GM10248 (cell line): ENCODE results near the gene CRPPA.

Experiments used
- CTCF ChIA-PET: fragments of 300-600 bp; sonication (Branson Sonifier 250); formaldehyde crosslinking; extraction: SDS; loops from one replicate; lab custom pipeline; 2021; ENCODE audit warnings: antibody characterized with exemption; lab: Yijun Ruan, JAX
- POLR2A ChIA-PET: fragments of 350-650 bp; sonication (Branson Sonifier 250); formaldehyde crosslinking; extraction: SDS; loops from one replicate; lab custom pipeline; 2020; ENCODE audit warnings: antibody characterized with exemption; lab: Yijun Ruan, JAX
- DNase-seq: peaks from one replicate; pipeline ENCODE4 v3.0.0; 2012; ENCODE audit errors: extremely low spot score
- CTCF ChIP-seq: IDR thresholded peaks from 2 replicates; pipeline ENCODE4 v1.5.1; 2012; ENCODE audit warnings: mild to moderate bottlenecking, low read depth; ENCODE audit errors: extremely low read depth, missing control alignments, control extremely low read depth

The CRPPA gene

GRCh38 chr7:16420329-16420648 lies 1.0 kb downstream of the CRPPA start:
- CTCF ChIA-PET = interaction anchor here (1.1 to 2.4 kb wide), 8 partner anchors 10 to 498 kb away, joined by 3 to 8 read pairs (median 4); no protein-coding TSS in a partner anchor
- POLR2A ChIA-PET = no interaction called here
- no peak for DNase-seq
- no peak for TF ChIP-seq CTCF

- ChIA-PET POLR2A (no interaction called here), CTCF (interaction anchor here (1.1 to 2.4 kb wide), 8 partner anchors 9 to 498 kb away, joined by 3 to 8 read pairs (median 4); no protein-coding TSS in a partner anchor)
- no peak for TF ChIP-seq CTCF
- DNase-seq = no peak
These were observed 1.5 kb downstream of the CRPPA start for GRCh38 chr7:16419859-16420258.

- CTCF ChIA-PET = interaction anchor here (1.6 to 2.4 kb wide), 3 partner anchors 8 to 14 kb away, joined by 3 to 8 read pairs (median 5); no protein-coding TSS in a partner anchor
These were observed 2.2 kb downstream of the CRPPA start for GRCh38 chr7:16419126-16419525.

GRCh38 chr7:16417906-16418305 lies 3.4 kb downstream of the CRPPA start:
- CTCF ChIA-PET = interaction anchor here (0.9 to 2.1 kb wide), 3 partner anchors 9 to 18 kb away, joined by 3 to 5 read pairs (median 4); no protein-coding TSS in a partner anchor
- TF ChIP-seq CTCF = no peak
- no peak for DNase-seq
- POLR2A ChIA-PET = no interaction called here

More at GRCh38 chr7:16419126-16419525, 2.2 kb downstream of the CRPPA start:
- no peak for DNase-seq
- POLR2A ChIA-PET = no interaction called here
- no peak for TF ChIP-seq CTCF

GRCh38 chr7:16416289-16417282 lies 4.8 kb downstream of the CRPPA start:
- POLR2A ChIA-PET = no interaction called here
- CTCF ChIA-PET = interaction anchor here (1.4 to 2.1 kb wide), 2 partner anchors 8 to 19 kb away, joined by 4 to 5 read pairs; no protein-coding TSS in a partner anchor
- no peak for DNase-seq
- TF ChIP-seq CTCF = no peak
